GM18907 (cell line): Measurements from ENCODE around the gene RCOR3.

Experiments
- ATAC-seq: cut with Tn5 transposase; IDR thresholded peaks from one replicate; pipeline ENCODE4 v1.9.1; 2021; ENCODE audit warnings: mild to moderate bottlenecking, moderate library complexity; ENCODE audit not compliant: unreplicated experiment

RCOR3 gene

DNA sequence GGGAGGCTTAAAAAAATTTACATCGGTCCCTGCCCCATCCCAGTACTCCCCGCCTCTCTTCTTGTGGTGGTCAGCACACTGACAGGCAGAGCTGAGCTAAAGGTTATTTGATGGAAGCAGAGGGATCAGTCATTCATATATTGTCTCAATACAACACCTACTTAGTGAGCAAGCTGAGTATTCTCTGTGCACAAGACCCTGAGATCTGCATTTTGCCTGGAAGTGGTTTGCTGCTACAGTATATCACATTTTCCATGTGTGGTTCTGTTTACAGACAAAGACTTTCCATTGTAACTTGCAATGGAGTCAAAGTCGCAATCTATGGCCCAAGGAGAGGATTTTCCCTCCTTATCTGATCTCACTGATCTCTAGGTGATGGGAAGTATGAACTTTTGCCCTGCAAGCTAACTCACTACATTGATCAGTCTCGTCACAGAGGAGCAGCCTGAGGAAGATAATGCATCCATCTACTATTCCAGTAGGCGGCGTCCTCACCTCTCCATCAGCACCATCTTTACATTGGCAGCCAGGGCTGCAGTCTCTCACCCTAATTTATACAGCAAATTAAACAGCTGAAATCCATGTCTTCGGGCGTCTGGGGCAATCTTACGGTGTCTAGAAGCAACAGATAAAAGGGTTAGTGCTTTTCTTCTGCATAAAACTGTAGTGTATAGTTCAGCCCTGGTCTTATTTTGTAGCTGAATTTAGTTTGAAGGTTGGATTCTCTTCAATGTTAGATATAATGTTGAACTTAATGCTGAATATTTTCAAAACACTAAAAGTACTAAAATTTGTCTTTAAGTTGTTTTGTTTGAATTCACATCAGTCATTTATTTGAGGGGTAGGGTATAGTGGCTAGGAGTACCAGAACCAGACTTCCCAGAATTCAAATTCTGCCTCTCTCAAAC, 64.2 kb downstream of the RCOR3 start:
- ATAC-seq, result peak; percentile 56

DNA sequence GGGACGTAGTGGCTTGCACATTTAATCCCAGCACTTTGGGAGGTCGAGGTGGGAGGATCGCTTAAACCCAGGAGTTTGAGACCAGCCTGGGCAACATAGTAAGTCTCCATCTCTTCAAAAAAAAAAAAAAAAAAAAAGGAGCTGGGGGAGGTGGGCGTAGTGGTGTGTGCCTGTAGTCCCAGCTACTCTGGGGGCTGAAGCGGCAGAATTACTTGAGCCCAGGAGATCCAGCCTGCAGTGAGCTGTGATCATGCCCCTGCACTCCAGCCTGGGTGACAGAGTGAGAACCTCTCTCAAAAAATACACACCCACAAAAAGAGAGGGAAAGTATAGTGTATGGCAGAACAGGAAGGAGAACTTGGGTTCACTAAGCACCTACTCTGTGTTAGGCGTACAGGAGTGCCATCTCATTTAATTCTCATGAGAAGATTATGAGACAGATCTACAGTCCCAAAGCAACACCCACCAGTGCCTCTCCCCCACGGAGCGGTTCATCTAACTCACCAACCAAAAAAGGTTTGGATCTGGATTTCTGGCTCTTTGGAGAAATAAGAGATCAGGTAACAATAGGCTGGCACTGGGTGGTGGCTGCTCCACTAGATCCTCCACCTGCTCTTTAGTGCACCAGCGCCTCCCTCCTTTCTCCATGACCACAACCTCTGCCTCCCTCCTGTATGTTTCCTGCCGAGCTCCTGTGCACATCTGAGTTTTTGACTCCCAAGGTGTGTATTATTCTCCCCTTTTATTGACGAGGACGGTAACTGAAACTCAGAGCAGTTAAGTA, 66.0 kb downstream of the RCOR3 start:
- ATAC-seq, result no peak

DNA sequence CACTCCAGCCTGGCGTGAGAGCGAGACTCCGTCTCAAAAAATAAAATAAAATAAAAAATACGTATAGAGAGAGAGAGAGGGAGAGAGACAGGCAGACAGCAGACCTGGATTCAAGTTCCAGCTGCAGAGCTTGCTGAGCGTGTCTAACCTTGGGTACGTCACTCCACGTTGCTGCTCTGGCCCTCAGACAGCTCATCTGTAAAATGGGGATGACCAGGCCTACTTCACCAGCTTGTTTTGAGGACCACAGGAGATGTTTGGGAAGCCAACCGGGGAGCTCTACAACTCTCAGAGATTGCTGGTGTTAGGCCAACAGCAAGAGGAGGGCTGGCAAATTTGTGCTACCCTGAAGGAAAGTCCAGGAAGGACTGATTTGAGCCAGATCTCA, 67.0 kb downstream of the RCOR3 start:
- no peak for ATAC-seq

DNA sequence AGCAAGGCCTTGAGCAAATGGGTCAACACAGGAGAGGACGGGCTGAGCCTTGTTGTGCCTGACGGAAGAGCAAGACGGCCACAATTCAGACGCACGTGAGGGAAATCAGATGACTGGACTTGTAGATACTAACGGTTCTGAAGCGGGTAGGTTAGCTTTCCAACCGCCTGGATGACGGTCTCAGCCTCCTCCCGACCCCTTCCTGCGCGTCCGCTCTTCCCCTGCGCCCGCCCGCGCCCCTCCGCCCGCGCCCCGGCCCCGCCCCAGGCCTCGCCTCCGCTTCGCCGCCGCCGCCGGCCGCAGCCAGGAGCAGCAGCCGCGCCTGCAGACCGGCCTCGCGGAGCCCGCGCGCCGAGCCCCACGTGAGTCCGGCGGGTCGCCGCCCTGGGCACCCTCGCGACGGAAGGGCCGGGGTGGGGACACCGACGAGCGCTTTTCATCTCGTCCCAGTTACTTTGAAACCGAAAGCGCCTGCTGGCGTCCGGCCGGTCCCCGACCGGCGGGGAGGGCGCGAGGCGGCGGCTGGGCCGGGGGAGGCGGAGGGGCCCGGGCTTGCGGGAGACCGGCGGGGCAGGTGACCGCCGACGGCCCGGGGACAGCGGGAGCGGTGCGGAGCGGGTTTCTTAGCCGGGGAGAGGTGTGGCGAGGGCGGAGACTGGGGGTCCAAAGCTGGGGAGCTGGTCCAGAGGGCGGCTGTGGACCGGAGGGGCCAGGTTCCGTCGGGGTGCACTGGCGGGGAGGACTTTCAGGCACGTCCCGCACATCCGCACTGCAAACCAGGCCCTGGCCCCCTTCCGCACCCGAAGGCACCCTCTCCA, 67.6 kb downstream of the RCOR3 start, which contains the start of gene TRAF5:
Gene TRAF5 (plus strand): TSS at position 306 of the 818 bp plus-strand sequence. CDS start 26,407 bp downstream, outside the sequence.
- peak; percentile 35 for ATAC-seq

DNA sequence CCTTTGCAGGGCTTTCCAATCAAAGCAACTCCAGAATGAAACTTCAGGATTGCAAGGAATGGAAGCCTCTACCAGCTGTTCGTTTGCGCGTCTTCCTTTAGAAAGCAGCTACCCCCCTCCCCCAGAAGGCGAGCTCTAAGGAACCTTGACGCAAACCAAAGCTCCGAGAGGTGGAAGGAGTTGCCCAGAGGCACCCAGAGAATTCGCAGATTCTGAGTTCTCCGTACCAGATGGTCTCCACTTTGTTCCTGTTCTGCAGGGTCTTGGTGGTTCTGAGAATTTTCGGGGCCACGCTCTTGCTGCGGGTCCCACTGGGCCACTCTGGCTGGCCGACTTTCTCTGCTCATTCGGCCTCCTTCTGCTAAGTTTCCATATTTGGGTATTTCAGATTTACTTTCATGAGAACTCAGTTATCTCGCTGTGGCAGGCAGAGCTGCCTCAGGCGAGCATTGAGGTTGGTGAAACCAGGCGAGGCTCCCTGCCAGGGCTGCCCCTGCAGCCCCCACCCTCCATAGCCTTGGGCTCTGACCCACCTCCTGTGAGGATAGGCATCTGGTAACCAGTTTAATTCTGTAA, 68.3 kb downstream of the RCOR3 start:
- ATAC-seq, result peak; percentile 38

DNA sequence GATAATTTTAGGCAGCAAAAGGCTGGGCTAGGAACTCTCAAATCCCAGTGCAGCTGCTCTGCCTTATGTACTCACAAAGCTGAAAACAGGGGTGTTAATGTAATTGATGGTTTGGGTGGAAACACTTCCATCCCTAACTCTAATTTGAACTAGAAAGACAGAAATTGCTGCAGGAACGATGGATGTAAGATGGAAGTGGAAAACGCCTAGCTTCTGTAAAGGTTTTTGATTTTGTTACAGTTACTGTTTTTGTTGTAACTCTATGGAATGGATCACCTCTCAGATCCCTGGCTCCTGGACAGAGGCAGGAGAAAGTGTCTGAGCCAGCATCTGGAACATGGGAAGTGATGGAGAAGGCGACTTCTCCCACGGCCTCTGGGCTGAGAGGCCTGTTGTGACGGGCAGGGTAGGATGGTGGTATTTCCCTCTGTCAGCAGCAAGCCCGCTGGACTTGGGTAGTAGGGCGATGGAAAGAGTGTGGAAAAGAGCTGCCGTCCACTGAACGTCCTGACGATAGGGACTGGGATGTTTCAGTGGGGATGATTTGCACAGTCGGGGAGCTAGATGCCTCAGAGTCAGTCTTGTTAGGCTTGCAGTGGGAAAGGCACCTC, 69.0 kb downstream of the RCOR3 start:
- ATAC-seq, result no peak

DNA sequence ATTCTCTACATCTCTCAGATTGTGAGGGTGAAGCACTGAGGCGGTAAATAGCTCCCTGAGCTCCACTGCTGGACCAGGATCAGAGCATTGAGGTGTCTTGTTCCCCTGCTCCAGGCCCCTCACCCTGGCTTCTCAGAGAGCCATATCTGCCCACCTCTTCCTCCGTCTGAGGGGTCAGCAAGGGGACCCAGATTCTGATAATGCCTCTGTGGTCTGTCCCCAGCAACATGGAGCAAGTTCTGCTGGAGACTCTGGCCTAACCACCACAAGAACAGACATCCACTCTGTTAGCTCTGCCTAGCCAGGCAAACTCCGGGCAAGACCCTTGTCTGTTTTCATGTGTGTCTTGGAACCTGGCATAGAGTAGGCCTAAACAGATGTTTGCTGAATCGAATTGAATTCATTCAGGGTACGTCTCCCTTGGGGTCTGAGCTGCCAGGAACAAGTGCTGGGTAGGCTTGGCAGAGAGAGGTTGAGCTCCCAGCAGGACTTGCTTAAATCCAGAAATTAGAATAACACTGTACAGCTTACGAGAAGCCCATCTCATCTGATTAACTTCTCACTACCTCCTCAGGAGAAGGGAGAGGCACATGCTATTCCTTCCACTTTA, 69.8 kb downstream of the RCOR3 start:
- no peak for ATAC-seq

DNA sequence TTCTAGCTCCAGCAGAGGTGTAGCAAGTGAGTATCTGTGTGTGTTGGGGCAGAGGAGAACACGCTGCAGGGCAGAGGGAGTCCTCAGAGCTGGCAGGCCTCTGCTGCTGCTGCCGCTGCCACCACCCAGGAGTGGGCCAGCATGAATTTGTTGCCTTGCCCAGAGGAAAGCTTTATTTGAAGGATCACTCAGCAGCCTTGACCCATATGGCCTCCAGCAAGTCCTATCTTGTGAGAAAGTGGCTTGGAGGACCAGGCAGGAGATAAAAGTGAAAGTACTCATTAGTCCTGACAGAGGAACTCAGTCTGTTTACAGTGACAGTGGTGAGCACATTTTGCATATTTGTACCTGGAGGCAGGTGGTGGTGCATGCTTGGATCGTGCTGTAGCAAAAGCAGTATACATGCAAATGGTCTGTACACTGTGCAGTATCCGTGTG, 70.6 kb downstream of the RCOR3 start:
- ATAC-seq, result peak; percentile 61

DNA sequence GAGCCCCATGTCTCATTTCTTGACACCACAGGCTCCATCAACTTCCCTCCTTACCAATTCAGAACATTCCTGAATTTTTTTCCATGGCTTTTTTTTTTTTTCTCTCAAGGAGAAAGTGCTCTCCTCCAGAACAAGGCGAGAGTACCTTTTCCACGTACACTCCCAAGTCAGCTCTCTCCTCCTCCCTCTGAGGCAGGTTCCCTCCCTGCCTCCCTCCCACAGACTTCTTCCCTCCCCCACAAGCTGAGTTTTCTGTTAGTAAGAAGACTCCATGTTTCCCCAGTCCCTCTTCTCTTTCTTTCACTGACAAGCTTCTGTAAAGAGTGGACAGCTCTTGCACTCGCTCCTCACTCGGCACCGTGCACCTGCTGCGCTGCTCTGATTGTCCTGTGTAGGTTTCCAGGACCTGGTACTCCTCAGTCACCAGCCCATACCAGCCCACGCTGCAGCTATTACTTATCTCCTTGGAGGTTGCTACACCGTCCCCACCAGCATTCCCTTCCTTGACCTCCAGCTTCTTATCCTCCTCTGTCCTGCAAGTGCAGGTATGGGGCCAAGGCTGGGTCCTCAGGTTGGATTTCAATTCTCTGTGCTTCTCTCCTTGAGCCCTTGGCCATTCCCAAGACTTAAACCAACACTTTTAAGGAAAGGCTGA, 71.2 kb downstream of the RCOR3 start:
- ATAC-seq, result no peak

DNA sequence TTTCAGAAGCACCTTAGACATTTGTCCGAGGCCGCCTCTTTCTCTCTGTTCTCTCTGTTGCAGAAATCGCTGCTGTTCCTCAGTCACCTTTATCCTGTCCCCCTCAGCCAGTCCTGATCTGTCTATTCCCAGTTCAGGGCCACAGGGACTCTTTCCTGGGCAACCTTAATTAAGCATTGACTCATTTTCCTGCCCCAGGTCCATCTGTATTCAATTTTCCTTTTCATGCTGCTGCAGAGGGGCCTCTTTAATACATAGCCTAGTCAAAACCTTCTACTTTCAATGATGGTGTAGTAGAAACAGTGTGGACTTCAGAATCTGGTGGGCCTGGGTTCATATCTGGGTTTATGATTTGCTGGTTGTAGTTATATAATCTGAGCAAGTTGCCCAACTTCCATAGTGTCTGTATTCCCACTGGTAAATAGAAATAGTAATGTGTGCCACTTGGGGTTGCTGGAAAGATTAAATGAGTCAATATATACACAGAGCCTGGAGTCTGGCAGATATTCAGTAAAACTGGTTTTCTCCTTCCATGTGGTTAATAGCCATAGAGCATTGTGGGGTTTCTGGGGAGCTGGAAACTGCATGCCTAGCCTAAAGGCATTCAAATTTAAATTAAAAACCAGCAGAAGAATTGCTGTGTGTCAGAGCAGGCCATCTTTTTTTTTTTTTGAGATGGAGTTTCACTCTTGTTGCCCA, 72.0 kb downstream of the RCOR3 start:
- ATAC-seq, result no peak

DNA sequence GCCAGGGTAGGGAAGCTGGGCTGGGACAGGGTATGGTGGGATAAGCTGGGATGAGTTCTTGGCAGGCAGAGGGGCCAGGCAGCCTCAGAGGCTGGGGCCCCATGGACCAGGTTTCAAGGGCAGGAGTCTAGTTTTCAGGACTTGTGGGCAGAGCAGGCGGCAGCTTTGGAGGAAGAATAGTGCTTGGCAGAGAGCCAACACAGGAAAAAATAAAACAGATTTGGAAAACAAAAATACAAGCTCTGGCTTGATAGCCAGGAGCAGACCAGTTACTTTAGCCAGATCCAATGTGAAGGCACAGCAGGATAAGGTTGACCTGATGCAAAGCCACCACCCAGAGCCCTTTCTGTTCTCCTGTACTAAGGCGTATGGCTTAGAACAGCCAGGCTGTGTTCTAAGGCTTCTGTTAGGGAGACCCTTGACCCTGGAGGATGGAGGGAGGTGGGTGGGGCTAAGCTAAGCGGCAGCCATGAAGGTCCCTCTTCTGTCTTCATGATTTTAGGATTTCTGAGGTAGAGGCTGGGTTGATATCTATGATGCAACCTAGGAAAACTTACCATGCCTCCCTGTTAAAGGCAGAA, 73.0 kb downstream of the RCOR3 start:
- ATAC-seq, result no peak

DNA sequence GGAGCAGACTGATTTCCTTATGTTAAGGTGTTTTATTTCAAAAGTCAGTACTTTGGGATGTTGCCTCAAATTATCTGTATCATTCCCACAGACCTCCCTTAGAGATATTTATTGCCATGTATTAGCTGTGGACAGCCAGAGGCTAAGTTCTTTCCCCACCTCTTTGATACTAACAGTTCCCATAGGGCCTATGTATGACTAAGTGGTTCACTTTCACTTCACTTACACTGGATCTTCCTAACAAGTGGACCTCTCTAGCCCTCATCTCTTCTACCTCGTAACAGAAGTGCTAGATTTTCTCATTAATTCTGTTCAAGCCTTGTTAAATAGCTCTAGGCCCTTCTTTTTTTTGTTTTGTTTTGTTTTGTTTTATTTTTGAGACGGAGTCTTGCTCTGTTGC, 73.7 kb downstream of the RCOR3 start:
- no peak for ATAC-seq

DNA sequence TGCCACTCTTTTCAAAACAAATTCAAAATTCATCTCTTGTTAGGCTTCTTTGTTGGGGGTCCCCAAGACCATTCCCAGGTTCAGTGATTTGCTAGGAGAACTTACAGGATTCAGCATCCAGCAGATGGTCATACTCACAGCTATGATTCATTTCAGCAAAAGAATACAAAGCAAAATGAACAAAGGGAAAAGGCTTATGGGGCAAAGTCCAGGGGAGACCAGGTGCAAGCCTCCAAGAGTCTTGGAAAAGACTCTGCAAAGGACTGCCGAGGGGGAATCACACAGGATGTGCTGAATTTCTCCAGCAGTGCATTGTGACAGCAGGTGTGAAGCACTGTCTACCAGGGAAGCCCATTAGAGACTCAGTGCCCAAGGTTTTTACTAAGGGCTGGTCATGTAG, 74.7 kb downstream of the RCOR3 start:
- ATAC-seq, result no peak

DNA sequence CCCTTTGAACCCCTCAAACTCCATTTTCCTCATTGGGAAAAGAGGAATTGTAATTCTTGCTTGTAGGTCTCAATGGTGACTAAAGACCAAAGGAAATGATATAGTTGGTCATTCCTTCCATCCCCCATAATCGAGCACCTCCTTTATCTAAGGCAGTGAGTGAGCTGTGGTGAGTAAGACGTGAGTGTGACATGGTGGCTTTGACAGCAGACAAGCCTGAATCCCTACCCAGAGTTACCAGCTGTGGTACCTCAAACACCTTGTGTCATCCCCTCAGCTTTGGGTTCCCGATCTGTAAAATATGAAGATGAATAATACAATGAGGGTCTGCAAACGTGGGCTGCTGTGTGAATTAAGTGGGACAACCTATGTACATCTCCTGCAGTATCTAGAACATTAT, 75.8 kb downstream of the RCOR3 start:
- no peak for ATAC-seq

DNA sequence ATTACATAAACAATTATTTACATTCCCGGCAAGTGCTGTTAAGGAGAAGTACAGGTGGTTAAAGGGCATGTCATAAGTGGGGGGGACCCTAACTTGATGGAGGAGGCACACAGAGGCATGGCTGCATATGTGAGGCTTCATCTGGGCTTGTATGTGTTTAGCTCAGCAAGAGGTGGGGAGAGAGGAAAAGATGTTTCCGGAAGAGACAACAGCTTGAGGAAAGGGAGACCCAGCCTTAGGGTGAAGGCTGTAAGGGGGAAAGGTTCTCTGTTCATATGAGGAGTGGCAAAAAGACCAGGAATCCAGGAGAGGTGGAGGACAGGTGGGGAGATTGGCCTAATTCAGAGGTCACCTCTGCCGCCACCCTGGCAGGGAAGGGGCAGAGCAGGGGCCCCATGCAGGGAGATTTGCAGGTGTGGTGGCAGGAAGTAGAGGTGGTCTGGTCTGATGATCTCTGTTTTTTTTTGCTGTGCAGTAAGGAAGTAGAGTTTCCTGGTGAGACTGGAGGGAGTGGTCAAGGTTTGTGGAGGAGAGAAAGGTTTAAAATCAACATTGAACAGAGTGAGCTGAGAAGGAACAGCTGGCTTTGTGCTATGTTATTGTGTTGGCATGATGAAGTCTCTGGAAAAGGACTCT, 76.5 kb downstream of the RCOR3 start:
- peak; percentile 93 for ATAC-seq

DNA sequence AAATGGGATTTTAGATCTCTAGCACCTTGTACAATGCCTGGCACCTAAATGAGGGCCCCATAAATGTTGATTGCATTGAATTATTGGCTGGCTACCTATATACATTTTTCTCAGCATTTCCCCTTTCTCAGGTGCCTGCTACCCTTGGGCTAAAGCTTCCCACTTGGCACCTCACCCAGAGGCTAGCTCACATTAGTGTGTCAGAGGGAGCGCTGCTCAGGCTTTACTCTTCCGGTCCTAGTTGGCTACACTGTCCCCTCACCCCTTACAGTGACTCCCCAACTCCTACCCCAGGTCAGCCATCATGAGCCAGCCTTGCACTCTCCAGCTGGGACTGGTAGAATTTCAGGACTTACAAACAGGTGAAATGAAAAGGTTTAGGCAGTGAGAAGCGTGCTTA, 77.0 kb downstream of the RCOR3 start:
- peak; percentile 28 for ATAC-seq

DNA sequence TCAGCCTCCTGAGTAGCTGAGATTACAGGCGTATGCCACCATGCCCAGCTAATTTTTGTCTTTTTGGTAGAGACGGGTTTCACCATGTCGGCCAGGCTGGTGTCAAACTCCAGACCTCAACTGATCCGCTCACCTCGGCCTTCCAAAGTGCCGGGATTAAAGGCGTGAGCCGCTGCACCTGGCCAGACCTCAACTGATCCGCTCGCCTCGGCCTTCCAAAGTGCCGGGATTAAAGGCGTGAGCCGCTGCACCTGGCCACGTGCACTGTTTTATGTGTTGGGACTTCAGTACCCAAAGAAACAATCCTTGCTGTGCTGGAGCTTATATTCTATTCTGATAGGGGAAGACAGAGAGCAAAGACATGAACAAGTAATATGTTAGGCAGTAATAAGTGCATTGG, 77.6 kb downstream of the RCOR3 start:
- no peak for ATAC-seq
